HG03135 (cell line): ENCODE data around the gene CNRIP1.

Source experiments
- ATAC-seq: cut with Tn5 transposase; IDR thresholded peaks from one replicate; pipeline ENCODE4 v1.9.1; 2021; ENCODE audit warnings: mild to moderate bottlenecking, moderate library complexity; ENCODE audit not compliant: unreplicated experiment

CNRIP1 gene

DNA sequence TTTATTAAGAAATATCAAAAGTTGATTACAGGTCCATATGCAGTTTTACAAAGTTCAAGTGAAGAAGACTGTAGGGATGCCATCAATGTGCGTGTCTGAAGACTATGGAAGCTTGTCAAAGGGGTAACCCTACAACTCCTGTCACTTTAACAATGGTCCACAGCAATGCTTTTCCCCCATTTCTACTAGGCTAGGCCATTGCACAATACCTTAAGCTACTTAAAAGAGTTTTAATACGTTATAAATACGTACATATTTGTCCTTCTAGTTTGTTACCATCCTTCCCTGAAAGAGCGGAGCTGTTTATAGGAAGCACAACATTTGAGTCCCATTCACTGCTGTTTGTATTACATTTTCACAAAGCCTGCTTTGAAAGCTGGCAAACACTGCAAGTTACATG lies 26.7 kb downstream of the CNRIP1 start:
- ATAC-seq: no peak

DNA sequence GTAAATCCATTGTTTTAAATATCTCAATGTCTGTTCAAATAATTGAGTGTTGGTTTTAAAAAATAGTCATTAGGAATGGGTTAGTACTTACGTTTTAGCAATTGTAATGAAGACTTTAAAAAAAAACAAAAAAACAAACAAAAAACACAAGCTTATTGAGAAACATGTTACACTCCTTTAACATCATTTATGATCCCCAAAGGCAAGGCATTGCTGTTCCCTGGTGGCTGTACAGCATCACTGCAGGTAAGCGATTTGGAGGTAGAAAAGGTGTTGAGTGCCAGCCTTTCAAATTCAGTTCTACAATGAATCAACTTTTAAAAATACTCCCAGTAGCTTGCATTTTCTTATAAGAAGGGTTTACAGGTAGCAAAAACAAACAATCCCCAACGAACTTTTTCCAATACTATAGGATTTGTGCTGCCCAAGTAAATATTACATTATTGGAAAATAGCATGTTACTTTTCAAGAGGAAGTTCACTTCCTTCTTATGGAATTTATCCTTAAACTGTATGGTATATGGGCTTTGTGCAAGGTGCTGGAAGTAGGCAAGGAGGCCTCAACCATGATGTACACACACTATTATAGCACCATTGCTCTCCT lies 27.5 kb downstream of the CNRIP1 start:
- ATAC-seq: no peak

DNA sequence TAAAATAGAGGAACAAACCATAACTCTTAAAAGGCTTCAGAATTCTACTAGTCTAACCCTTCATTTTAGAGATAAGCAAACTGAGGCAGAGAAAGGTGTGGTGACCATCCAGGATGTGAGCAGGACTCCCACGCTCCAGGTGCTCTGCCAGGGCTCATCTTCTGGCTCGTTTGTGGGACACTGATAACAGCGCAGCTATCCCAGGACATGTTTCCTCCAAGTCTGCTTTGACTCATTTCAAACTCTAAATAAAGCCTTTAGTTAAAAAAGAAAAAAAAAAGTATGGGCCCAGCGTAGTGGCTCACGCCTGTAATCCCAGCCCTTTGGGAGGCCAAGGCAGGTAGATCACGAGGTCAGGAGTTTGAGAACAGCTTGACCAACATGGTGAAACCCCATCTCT lies 28.4 kb downstream of the CNRIP1 start:
- ATAC-seq: no peak

DNA sequence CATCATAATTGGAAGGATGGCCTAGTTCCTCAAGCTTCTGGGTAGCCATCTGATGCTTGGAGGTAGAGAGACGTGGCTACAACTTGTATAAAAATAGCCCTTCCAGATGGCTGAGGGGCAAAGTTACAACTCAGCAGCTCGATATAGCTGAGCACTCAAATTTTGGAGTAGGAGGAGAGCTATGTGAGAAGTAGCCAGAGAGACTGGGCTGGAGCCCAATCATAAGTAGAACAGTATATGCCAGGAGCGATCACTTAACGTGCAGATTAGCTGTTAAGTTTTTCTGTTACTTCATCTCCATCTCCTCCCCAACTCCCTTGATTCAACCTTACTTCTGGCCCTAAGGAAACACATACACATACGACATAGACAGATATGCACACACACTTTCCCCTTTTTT lies 28.8 kb downstream of the CNRIP1 start:
- no peak for ATAC-seq

DNA sequence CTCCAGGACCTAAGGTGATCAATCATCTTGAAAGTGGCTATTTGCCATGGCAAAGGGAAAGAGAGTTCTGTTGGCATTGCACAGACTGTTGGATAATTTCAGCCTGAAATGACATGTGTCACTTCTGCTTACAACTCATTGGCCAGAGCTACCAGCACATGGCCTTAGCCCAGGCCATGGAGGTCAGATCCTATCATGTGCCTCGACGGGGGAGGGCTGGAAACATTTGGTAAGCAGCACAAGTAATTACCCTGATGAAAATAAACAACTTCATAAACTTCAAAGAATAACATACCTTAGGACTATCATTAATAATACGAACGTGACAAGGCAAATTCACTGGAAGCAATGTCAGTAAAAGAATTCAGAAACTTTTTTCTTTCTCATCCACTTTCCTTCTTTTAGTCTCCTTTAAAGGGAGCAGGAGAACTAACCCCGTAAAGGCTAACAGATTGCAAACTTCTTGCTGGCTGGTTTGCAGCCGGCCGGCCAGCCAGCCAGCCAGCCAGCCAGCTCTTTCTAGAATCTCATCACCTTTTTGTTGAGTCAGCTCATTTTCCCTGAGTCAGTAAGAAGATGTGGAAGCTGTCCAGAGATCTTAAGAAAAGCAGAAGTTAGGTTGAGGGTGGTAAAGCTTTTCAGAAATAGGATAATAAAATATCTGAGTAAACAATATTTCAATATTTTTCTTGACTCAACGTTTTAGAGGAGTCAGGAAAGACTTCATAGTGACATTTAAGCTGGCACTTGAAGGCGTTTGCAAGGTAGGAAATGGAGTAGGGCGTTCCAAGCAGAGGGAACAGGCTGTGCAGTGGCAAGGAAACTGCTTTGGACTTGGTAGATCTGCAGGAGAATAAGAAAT lies 31.9 kb downstream of the CNRIP1 start:
- no peak for ATAC-seq

DNA sequence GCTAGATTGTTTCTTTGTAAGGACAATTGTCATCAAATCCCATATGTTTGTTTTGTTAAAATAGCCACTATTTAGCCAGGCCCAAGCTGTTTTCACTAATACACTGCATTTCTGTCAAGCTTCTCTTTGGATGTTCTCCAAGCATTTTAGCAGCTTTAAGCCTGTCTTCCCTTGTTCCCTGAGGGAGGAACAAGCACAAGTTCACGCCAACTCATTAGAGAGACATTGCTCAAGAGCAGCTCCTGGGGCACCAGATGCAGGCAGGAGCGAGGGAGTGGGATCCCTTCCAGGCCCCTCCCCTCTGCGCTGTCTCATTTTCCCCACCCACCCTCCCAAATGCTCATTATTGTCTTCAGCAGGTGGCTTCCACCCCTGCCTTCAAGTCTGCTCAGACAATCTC lies 34.9 kb downstream of the CNRIP1 start:
- no peak for ATAC-seq

DNA sequence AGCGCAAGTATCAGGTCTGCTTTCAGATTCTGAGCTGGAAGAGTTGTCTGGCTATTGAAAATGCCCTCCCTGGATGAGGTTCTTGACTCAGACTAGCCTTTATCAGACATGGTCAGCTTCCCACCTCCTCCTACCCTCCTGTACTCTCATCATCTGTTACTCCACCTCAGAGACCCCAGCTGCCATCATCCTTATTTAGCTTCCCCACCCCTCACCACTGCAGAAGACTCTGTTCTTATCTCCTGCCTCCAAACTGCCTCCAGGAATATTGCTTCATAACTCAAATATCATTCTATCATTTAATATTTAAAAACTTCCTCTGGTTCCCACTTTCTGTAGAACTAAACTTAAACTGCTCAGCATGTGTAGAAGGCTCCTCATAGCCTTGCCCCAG lies 36.3 kb downstream of the CNRIP1 start:
- no peak for ATAC-seq

DNA sequence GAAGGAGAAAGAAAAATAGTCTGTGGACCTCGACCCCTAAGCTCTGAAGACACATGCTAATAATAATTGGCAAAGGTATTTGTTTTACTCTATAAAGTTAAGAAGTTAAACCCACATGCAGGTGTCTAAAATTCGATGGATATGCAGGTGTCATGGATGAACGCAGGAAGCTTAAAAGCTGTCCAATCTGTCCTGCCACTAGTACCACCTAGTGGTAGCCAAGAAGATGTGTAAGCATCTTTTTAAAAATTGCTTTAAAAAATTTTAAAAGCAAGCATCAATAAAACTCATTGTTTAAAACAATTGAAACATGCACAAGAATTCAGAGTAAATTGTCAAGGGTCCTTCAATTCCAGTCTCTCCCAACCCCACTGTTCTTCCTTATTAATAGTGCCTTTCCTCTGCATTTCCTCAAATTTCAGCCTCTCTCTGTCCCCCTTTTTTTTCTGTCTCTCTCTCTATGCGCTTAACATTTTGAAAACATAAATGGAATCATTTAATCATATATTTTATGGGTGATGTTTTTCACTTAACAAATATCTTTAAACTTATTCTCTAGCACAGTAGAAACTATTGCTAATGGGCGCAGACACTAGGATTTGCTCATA lies 36.8 kb downstream of the CNRIP1 start:
- no peak for ATAC-seq

DNA sequence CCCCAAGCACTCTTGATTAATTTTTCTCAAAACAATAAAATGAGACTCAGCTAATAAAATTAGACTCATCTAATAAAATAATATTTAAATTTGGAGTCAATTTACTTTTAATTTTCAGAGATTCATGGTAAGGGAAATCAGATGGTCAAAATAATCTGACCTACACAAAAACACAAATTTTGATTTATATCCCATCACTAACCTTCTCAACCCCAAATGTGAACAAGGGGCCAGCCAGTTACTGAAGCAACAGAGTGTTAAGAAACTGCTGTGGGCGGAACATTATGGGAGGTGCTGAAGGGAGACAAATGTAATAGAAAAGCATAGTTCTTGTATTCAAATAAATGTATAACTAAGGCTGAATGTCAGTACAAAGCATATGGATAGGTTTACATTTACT lies 39.0 kb downstream of the CNRIP1 start:
- no peak for ATAC-seq

DNA sequence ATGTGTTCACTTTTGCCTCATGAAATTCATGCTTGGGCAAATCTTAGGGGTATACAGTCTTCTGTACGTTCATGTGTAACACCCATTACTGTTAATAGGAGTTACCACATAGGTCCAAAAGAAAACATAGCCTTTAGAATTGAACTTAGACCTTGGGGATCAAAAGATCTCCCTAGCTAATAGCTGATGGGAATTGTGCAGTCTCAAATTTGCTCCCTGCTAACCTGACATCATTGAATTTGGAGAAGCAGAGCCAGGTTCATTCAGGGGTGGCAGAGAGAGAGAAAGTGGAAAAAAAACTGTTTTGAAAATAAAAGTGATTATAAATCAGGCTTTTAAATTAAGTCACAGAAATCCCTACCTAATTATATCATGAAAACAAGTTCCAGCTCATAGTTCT lies 39.4 kb downstream of the CNRIP1 start:
- no peak for ATAC-seq

DNA sequence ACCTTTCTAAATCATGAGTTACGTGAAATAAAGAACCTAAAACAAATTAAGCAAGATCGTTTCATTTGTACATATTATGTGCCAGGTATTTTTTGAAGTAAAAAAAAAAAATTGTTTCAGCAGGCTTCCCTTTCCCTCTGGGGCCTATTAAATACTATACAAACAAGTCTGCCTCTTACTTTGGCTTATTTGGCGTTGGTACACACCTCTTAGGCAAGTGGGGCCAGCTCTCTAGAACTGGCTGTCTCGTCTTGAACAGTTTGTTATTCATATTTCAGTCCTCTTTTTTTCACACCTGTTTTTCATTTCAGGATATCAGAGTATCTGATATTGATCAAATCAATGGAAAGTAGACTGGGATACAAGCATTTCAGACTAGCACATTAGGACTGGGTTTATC lies 40.1 kb downstream of the CNRIP1 start:
- no peak for ATAC-seq

DNA sequence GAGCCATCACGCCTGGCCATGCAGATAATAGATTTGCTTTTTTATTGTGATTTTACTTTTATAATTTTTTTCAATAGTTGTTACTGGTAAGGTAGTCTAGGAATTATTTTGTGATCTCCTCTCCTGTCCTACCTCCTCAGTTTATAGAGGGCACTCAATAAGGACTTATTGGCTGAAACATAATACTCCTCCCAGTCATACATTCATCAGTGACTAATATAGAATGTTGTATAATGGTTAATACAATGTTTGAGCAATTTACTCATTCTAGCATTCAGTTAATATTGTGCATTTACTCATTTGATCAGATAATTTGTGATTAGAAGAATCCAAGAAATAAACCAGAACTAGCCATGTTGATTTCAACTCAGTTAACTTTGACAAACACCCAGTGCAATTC lies 41.6 kb downstream of the CNRIP1 start:
- ATAC-seq: no peak

DNA sequence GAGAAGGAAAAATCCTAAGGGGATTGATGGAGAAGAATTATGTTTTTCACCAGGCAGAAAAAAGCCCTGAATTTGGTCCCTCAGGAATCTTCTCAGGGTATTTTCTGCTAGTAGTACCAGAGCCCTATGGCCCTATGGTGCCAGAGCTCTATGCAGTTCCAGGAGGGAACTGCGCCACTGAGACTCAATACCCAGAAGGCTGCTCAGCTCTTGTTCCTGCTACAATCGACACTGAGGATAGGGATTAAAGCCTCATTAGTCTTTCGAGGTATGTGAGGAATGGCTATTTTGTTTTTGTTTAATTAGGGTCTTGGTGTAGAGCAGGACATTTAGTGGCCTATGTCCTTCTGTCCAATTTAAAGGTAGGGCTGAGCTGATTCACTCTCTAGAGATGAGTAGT lies 45.7 kb downstream of the CNRIP1 start:
- ATAC-seq: no peak

DNA sequence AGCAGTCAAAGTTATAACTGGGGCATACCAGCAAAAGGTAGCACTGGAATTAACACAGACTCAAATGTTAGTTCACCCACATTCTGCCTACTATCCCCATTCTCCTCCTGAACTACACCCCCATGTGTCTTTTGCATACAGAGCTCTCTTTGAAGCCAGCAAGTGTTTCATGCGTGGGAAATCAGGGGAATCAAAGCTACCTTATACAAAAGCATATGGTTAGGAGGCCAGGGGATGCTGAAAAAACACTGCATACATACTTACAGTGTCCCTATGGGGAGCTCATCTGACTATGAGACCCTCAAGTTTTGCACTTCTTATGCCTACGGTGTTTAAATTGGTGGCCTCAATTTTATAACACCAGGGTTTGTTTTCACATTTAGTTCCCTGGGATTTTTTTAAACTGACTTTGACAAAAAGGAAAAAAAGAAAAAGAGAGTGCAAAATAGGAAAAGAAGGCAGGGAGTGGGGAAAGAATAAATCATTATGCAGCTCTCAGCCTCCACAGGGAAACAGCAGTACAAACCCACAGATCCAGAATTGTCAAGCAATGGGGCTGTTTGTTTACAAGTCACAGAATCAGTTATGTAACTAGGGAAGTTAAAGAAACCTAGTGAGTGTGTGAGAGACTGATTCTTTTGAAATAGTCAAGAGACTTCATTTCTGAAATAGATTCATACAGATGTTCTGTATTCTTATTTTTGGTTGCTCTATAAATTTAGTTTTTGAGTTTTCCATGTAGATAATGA lies 47.3 kb downstream of the CNRIP1 start:
- ATAC-seq: no peak

DNA sequence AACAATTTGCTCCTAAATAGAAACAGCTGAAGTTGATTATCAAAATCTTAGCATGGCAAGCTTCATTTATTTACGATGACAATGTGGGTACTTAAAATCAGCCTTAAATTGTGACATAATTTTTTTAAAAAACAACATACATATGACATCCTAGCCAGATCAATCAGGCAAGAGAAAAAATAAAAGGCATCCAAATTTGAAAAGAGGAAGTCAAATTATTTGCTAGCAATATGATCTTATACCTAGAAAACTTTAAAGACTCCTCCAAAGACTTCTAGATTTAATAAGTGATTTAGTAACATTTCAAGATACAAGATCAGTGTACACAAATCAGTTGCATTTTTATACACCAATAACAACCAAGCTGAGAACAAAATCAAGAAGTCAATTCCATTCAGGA lies 53.1 kb downstream of the CNRIP1 start:
- ATAC-seq: no peak

DNA sequence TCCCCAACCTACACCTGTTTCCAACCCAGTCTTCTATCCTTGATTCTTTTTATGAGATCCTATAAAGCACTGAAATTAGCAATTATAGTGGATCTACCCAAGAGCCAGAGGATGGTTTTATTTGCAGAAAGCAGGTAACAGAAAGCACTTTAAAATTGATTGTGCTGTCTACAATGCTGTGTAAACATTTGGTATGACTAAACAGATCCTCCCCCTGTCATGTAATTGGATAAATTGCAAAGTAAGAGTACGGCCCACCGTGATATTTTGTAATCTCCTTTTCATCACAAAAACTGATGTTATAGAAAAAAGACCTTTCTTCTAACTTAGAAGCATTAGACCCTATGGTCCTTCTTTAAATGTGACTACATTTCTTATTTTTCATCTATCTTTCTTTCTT lies 56.1 kb downstream of the CNRIP1 start:
- ATAC-seq: no peak

DNA sequence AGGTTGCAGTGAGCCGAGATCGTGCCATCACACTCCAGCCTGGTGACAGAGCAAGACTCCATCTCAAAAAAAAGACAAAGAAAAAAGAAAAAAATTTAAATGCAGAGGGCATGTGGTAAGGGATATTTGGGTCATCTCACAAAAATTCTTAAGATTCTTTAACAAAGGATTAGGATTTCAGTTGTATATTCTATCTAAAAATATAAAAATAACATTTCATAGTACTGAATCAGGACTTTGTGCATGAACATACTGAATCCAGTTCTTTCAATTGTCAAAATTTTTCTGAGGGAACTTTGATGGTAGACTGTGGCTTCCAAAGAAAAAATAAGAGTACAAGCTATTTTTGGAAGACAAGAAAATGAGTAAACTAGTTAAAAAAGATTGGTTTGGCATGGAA lies 60.9 kb downstream of the CNRIP1 start:
- ATAC-seq: no peak

DNA sequence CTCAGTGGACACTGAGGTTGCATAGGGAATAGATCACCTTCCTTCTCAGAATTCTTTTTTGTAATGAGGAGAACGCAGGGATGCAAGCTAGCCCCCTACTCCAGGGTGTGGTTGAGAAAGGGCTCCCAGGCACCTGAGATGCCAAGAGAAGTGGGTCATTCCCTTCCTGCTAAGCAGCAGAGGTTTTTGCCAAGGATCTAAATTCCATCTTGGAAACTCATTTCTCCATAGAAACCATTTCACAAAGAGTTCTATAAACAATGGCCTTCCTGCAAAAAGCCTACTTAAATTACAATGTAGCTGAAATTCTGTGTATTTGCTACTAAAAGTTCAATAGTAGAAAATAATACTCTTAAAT lies 63.7 kb downstream of the CNRIP1 start:
- ATAC-seq: no peak

DNA sequence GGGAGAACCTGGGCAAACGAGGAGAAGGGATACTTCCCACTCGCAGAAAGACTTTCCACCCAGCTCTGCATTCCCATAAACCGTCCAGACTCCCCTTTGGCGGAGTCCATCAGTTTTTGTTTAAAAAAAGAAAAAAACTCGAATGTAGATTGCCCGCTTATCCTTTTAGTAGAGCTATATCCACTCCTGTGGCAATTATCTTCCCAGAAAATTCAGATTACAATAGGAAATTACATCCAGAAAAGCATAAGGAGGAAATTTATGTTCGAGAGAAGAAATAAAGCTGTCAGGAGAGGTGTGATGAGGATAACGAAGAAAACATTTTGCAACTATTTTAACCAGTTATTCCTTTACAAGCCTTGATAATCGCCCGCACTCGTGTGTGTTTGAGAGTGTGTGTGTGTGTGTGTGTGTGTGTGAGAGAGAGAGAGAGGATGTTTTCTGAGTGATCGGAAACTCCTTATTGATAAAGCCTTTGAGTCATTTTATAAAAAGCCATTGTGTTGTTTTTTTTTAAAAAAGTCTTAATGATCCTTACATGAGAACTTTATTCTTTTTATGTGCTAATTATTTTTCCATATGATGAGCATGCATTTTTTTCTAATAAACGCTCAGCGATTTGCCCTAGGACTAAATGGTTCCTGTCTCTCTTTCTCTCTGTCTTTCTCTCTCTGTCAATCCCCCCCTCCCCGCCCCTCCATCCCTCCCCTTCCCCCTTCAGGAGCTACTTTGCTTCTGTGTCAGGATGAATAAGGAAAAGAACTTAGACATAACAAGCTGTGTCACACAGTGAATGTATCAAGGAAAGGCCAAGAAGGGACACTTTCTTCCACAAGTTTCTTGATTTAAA lies 66.3 kb downstream of the CNRIP1 start:
- ATAC-seq: no peak

DNA sequence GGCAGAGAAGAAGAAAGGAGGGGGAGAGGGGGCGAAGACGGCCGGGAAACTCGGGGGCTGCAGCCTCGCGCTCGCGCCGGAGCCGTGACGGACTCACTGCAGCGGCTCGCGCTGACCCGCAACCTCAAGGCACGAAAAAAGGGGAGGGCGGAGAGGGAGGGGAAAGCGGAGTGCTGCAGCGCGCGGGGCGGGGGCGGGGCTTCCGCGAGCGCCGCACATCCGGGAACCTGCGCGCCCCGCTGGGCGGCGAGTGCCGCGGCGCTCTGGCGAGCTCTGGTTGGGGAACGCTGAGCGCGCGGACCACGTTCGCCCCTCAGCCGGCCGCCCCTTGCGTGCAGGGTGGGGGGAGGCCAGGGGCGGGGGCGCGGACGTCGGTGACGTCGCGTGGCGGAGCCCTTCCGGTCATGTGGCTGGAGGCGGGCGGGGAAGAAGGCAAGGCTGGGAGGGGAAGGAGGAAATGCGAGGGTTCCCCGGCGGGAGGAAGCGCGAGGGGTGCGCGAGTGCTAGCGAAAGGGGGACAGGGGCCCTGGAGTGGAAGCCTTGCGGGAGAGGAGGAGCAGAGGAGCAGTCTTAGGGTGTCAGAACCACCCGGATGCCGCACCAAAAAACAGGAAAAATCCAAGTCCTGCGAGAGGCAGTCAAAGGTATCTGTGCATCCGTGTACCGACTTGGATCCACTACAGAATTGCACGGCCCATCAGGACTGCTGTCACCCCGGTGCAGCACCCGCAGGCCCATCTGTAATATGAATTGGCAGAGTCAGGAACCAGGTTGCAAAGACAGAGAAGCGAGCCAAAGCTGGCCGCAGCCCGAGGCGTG lies 67.1 kb downstream of the CNRIP1 start, which contains the start of gene PPP3R1:
PPP3R1 (minus strand) TSS at position 133 of the 819 bp plus-strand sequence. CDS start 405 bp downstream, outside the sequence.
- ATAC-seq: peak; percentile 75
